NCI-H1092 treated with DMSO at 0.1 percent for 48 hours (cell line): ENCODE data around the gene PEBP1.
"Not testable (repeated sequence)": the region's sequence is repeated elsewhere in the genome, so short reads cannot be mapped to it uniquely, and the experiment has no call there.

ENCODE experiments used
- DNase-seq: peaks from one replicate; lab custom pipeline; 2025; lab: John Stamatoyannopoulos, UW

The PEBP1 gene

DNA sequence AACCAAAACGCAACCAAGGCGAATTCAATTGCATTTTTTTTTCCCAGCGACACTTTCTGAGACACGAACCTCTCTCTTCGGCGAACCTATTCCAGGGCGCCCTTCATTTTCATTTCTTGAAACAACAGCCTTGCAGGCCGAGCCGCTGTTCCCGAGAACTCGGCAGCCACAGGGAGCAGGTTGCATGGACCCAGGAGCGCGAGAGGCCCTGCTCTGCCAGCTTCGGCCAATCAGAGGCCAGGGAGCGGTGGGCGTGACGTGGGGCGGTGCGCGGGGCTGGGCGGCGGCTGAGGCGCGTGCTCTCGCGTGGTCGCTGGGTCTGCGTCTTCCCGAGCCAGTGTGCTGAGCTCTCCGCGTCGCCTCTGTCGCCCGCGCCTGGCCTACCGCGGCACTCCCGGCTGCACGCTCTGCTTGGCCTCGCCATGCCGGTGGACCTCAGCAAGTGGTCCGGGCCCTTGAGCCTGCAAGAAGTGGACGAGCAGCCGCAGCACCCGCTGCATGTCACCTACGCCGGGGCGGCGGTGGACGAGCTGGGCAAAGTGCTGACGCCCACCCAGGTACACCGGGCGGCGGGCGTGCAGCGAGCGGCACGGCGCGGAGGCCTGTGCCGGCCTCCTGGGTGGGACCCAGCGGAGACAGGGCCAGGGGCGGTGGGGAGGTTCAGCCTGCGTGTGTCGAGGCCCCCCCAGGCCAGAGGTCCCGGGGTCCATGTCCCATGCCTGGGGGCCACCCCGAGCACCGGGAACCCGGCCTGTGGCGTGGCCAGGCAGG lies at the start of gene PEBP1:
Gene PEBP1 (plus strand): TSS at position 337 of the 771 bp plus-strand sequence. CDS start 86 bp downstream, at position 423.
- peak; percentile 85 for DNase-seq

GRCh38 chr12:118089782-118090181 lies 46.1 kb upstream of the PEBP1 start:
- DNase-seq, result no peak

GRCh38 chr12:118094039-118094438 lies 41.9 kb upstream of the PEBP1 start:
- no peak for DNase-seq

GRCh38 chr12:118098401-118098800 lies 37.5 kb upstream of the PEBP1 start:
- no peak for DNase-seq

GRCh38 chr12:118098911-118099671 lies 36.8 kb upstream of the PEBP1 start:
- DNase-seq, result no peak

GRCh38 chr12:118101051-118101450 lies 34.9 kb upstream of the PEBP1 start:
- DNase-seq, result no peak

DNA sequence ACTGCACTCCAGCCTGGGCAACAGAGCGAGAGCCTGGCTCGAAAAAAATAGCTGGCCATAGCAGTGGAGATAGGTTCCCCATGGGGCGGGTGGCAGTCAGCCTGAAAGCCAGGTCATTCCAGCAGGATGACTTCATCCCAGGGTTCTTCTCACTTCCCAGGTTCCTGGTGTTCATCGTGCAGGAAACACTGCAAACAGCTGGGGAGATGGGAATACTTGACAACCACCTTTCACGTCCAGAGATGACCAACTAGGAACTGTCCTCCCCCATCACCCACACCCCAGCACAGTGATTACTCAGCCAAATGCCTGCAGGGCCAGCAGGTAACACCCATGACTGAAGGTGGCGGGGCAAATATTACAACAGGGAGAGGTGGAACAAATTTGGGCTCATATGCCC lies 33.9 kb upstream of the PEBP1 start:
- DNase-seq, result no peak

DNA sequence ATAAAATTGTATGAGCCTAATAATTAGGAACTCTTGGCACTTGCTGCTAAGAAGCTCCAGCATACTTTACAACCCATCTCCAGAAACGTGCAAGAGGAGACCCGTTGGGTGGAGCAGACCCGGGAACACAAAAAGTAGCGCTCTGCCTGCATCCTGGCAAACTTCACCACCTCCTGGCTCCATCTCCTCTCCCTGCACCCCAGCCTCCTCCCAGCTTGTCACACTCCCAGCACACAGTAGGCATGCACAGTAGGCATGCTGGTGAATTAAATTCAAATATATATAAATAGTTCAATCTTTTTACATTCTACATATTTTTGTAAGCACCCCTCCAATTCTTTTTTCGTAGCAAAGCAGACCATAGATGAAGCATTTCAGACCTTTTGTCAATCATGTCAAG lies 33.3 kb upstream of the PEBP1 start:
- no peak for DNase-seq

DNA sequence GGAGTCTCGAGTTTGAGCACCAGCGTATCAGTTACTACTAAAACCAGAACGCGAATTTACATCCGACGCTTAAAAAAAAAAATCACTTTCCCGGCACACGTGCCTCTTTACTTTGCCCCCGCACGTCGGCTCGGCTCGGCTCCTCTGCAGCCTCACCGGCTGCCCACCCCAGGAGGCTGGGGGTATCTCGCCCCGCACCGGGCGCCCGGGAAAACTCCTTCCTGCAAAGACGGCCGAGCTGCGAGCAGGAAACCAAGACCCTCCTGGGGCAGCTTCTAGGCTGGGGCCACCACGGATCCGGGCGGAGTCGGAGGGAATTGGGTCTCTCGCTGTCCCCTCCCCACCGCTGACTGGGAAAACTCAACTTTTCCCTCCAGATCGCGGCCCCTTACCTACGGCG lies 32.7 kb upstream of the PEBP1 start:
- DNase-seq, result no peak

- DNase-seq, result peak; percentile 48
These were observed 32.1 kb upstream of the PEBP1 start, which contains the start of gene VSIG10 for GRCh38 chr12:118103601-118104382. VSIG10 (minus strand) TSS chr12:118104011; CDS start chr12:118103671, 340 bp downstream.

DNA sequence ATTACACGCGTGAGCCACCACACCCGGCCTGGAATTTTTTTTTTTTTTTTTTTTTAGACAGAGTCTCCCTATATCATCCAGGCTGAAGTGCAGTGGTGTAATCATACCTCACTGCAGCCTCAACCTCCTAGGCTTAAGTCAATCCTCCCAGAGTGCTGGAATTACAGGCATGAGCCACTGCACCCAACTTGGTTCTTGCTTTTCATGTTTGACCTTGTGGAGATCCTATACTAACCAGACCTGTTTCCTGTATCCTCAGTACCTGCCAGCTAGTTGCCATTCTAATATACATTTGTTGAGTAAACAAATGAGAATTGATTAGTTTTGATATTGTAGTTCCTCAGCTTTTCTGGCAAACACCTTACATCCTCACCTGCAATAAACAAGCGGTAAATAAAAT lies 28.9 kb upstream of the PEBP1 start:
- no peak for DNase-seq

DNA sequence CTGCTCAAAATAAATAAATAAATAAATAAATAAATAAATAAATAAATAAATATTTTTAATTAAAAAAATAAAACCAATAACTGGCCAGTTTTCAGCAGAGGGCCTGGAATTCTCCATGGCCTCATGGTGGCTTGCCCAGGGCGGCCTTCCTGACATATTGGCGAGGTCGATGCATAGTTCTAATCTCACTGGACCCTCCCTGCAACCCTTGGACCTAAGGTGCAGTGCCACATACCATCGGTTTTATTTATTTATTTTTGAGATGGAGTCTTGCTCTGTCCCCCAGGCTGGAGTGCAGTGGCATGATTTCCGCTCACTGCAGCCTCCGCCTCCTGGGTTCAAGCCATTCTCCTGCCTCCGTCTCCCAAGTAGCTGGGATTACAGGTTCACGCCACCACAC lies 28.2 kb upstream of the PEBP1 start:
- no peak for DNase-seq

DNA sequence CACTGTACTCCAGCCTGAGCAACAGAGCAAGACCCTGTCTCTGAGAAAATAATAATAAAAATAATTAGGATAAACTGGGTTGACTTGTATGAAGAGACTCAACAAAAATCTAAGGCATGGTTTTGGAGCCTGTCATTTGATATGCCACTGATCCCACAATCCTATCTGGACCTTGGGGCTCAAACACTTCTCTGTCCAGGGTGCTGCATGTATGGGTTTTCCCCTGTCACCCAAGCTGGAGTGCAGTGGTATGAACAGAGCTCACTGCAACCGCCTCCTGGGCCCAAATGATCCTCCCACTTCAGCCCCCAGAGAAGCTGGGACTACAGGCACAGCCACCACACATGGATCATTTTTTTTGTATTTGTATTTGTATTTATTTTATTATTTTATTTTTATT lies 26.8 kb upstream of the PEBP1 start:
- no peak for DNase-seq

GRCh38 chr12:118119449-118119879 lies 16.5 kb upstream of the PEBP1 start:
- DNase-seq, result no peak

- peak; percentile 36 for DNase-seq
These were observed 15.2 kb upstream of the PEBP1 start for GRCh38 chr12:118120579-118121363.

- DNase-seq, result no peak
These were observed 13.7 kb upstream of the PEBP1 start for GRCh38 chr12:118122264-118122663.

DNA sequence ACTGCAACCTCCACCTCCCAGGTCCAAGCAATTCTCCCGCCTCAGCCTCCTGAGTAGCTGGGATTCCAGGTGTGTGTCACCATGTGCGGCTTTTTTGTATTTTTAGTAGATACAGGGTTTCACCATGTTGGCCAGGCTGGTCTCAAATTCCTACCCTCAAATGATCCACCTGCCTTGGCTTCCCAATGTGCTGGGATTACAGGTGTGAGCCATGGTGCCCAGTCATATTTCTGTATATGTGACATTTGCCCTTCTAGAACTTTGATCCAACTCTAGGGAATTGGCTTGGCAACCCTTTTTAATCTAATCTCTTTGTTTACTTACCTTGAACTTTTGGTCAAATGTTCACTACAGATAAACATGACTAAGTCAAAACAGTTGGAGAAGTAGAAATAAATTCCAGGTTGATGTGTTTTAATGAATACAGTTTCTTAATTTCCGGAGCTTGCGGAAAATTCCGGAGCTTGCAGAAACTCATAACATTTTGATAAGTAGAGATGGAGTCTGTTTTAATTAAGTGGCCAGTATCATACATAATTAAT lies 11.5 kb upstream of the PEBP1 start:
- no peak for DNase-seq

GRCh38 chr12:118125743-118126118 lies 10.2 kb upstream of the PEBP1 start:
- DNase-seq, result no peak

- peak; percentile 86 for DNase-seq
These were observed 9.7 kb upstream of the PEBP1 start for GRCh38 chr12:118126119-118126757.

DNA sequence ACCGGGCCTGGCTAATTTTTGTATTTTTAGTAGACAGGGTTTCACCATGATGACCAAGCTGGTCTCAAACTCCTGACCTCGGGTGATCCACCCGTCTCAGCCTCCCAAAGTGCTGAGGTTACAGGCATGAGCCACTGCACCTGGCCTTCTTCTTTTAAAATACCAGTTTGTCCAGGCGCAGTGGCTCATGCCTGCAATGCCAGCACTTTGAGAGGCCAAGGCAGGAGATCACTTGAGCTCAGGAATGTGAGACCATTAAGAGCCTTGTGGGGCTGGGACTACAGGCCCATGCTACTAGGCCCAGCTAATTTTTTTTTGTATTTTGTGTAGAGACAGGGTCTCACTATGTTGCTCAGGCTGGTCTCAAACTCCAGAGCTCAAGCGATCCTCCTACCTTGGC lies 8.1 kb upstream of the PEBP1 start:
- DNase-seq, result no peak

DNA sequence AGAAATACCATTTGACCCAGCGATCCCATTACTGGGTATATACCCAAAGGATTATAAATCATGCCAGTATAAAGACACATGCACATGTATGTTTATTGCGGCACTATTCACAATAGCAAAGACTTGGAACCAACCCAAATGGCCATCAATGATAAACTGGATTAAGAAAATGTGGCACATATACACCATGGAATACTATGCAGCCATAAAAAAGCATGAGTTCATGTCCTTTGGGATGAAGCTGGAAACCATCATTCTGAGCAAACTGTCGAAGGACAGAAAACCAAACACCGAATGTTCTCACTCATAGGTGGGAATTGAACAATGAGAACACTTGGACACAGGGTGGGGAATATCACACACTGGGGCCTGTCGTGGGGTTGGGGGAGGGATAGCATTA lies 6.5 kb upstream of the PEBP1 start:
- DNase-seq, result not testable (repeated sequence)
